ENCODE results near the gene CDK14. TPM values are rescaled to one million over a fixed set of nuclear protein-coding genes. Genes with fewer than 3 reads are reported as not detected.

The CDK14 gene
- total and polyA plus RNA-seq, 9 donors, result 12.6 to 54.1 (median 43.8) TPM

DNA sequence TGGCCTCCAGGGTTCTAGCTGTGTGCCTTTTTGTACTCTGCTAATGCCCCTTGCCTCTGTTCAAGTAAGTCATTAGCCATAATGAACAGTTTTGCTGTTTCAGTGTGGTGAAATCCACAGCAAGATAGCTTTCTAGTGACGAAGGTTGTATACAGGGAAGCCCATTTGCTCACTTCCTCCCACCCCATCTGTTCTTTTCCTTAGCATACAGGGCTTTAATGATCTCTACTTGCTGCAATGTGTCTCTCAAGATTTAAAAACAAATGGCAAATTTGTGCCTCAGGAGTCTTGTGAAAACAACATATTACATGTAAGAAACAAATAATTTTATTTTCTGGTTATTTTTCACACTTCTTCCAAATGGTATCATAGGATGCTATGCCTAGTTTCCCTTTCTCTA lies 243.2 kb downstream of the CDK14 start:
- H3K36me3 ChIP-seq, result no peaks in the 10 kb centered on the region
- WGBS, 3 donors, result 95 to 97% (median 97%) methylated on average over 1 of the region's 1 CpG
- no peak overlapping the region for H3K27ac ChIP-seq
- H3K4me1 ChIP-seq (ENCODE audit: insufficient read depth), result peaks cover 5% of the 10 kb centered on the region
- no peaks in the 10 kb centered on the region for H3K9me3 ChIP-seq
- intact Hi-C loops (cut with DNase I), result no loop called here
- TF ChIP-seq POLR2A (IDR thresholded peaks at IDR 0.05) (no peak), EP300 (IDR thresholded peaks at IDR 0.05) (no peak)
- TF ChIP-seq, protein P1, sequence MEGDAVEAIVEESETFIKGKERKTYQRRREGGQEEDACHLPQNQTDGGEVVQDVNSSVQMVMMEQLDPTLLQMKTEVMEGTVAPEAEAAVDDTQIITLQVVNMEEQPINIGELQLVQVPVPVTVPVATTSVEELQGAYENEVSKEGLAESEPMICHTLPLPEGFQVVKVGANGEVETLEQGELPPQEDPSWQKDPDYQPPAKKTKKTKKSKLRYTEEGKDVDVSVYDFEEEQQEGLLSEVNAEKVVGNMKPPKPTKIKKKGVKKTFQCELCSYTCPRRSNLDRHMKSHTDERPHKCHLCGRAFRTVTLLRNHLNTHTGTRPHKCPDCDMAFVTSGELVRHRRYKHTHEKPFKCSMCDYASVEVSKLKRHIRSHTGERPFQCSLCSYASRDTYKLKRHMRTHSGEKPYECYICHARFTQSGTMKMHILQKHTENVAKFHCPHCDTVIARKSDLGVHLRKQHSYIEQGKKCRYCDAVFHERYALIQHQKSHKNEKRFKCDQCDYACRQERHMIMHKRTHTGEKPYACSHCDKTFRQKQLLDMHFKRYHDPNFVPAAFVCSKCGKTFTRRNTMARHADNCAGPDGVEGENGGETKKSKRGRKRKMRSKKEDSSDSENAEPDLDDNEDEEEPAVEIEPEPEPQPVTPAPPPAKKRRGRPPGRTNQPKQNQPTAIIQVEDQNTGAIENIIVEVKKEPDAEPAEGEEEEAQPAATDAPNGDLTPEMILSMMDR (IDR thresholded peaks at IDR 0.05), result no peak
- H3K27me3 ChIP-seq, result no peaks in the 10 kb centered on the region
- H3K4me3 ChIP-seq, result no peak overlapping the region
- no peak for DNase-seq

DNA sequence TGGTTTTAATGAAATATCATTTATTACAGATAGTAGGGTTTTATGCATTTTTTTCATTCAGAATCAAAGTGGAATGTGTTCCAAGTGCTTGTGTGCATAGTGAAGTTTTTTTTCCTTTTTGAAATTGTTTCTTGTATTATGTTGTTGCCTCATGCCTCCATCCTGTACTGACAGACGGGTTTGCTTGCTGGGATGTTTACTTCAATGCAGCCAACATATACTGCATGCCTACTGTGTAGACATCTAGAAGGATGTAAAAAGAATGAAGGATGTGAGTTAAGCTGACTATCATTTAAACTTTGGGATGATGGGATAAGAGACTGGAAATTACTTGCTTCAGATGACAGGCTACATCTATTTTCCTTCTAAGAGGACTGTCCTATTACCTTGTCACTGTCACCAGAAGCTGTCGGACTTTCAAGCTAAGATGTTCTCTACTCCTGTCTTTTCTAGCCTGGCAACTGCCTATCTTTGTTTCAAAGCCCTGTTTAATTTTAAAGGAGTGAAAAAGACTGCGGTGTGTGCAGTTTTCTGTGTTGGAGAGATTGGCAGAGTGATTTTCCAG lies 243.7 kb downstream of the CDK14 start:
- WGBS, 3 donors, result 92 to 95% (median 95%) methylated on average over 3 of the region's 3 CpGs
- peaks cover 5% of the 10 kb centered on the region for H3K4me1 ChIP-seq (ENCODE audit: insufficient read depth)
- no peak for DNase-seq
- H3K27me3 ChIP-seq, result no peaks in the 10 kb centered on the region
- no peaks in the 10 kb centered on the region for H3K36me3 ChIP-seq
- TF ChIP-seq, protein P1 (IDR thresholded peaks at IDR 0.05), result no peak
- TF ChIP-seq EP300 (IDR thresholded peaks at IDR 0.05) (no peak), POLR2A (IDR thresholded peaks at IDR 0.05) (no peak)
- H3K9me3 ChIP-seq, result no peaks in the 10 kb centered on the region
- no peak overlapping the region for H3K4me3 ChIP-seq
- H3K27ac ChIP-seq, result no peak overlapping the region
- intact Hi-C loops (cut with DNase I), result no loop called here

DNA sequence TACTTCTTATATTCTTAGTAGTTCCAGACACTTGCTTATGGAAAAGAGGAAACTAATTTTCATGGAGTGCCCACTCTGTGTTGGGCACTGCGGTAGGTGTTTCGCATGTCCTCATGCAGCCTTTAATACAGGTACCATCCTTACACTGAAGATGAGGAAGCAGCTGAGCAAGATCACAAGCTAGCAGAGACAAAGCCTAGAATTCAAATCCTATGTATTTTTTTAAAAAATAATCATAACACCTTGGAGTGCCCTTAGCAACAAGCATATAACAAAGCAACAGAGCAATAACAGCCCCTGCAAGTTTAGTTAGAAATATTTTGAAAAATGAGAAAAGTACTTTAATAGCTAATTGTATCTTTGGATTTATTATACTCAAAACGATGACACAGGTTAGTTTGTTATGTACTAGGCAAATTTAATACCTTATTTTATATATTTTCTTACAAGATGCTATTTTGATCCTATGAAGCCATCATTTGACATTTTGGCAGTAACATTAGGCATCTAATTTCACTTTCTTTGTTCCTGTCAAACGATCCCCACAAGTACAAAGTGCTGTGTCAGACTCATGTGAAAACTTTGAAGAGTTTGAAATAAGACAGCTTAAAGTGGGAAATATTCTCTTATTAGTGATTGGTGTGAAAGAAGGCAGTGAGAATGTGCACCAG lies 245.8 kb downstream of the CDK14 start:
- intact Hi-C loops (cut with DNase I), result no loop called here
- WGBS, 3 donors, result 75 to 80% (median 75%) methylated on average over 4 of the region's 4 CpGs
- no peak overlapping the region for H3K4me3 ChIP-seq
- H3K36me3 ChIP-seq, result no peaks in the 10 kb centered on the region
- no peak for DNase-seq
- peaks cover 5% of the 10 kb centered on the region for H3K4me1 ChIP-seq (ENCODE audit: insufficient read depth)
- no peaks in the 10 kb centered on the region for H3K9me3 ChIP-seq
- no peak overlapping the region for H3K27ac ChIP-seq
- no peaks in the 10 kb centered on the region for H3K27me3 ChIP-seq
- TF ChIP-seq POLR2A (IDR thresholded peaks at IDR 0.05) (no peak), EP300 (IDR thresholded peaks at IDR 0.05) (no peak)
- TF ChIP-seq, protein P1 (IDR thresholded peaks at IDR 0.05), result no peak

DNA sequence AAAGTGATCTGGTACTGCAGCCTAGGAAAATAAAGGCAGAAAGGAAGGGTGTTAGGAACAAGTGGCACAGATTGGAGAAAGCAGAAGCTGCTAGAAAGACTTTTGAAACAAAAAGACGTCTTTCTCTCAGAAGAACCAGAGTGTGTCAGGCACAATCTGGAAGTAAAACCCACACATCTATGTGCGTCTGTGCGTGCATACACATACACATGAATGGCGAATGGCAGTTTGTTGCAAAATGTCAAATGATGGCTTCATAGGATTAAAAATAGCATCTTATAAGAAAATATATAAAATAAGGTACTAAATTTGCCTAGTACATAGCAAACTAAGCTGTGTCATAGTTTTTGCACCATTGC lies 246.3 kb downstream of the CDK14 start:
- Histone ChIP-seq H3K27ac (no peak overlapping the region), H3K36me3 (no peaks in the 10 kb centered on the region), H3K4me1 (ENCODE audit: insufficient read depth) (peaks cover 5% of the 10 kb centered on the region), H3K27me3 (no peaks in the 10 kb centered on the region), H3K9me3 (no peaks in the 10 kb centered on the region), H3K4me3 (no peak overlapping the region)
- TF ChIP-seq EP300 (IDR thresholded peaks at IDR 0.05) (no peak), POLR2A (IDR thresholded peaks at IDR 0.05) (no peak)
- TF ChIP-seq, protein P1 (IDR thresholded peaks at IDR 0.05), result no peak
- intact Hi-C loops (cut with DNase I), result no loop called here
- WGBS, 3 donors, result 75 to 86% (median 86%) methylated on average over 4 of the region's 4 CpGs
- DNase-seq, result no peak

Measured in ovary (tissue), 9 donors.